ENCODE measurements around the gene DNTT.

DNA sequence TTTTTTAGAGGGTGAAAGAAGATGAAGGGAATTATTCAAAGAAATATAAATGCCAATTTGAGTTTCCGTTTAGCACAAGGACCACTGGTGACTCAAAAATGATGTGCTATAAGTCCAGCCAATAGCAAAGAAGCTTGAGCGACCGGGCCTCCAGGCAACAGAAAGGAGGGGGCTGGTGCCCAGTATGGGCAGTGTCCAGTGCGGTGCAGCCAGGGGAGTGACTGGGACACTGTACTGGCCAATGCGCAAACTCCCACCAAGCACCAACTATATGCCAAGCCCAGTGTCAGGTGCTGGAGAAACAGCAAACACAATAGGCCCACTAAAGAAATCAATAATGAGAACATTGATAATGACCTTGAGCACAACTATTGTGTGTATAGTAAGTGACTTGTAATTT lies 64.7 kb downstream of the DNTT start:
- TF ChIP-seq CTCF (IDR thresholded peaks at IDR 0.05; ENCODE audit: low read depth, low read length) (no peak), POLR2A (IDR thresholded peaks at IDR 0.05; ENCODE audit: extremely low read depth, insufficient read length) (no peak), MYC (IDR thresholded peaks at IDR 0.05; ENCODE audit: low read depth, low read length) (no peak)

All from NB4 (cell line).